Measurements from ENCODE around the gene RAB30. TPM values are rescaled to one million over a fixed set of nuclear protein-coding genes. Genes with fewer than 3 reads are reported as not detected.

Gene RAB30
- total RNA-seq, 1 donor from 2014 or later = 10.3 TPM

DNA sequence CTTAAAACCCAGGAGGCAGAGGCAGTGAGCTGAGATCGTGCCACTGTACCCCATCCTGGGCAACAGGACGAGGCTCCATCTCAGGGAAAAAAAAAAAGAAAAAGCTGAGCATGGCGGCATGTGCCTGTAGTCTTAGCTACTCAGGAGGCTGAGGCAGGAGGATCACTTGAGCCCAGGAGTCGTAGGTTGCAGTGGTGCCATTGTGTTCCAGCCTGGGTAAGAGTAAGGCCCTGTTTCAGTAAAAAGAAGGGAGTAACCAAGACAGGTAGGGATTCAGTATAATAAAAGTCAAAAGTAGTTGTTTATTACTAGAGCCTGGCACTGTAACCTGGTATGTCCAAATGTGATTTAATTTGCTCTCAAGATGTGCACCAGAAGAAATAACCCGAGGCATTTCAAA, 8.1 kb upstream of the RAB30 start:
- TF ChIP-seq, protein P1, sequence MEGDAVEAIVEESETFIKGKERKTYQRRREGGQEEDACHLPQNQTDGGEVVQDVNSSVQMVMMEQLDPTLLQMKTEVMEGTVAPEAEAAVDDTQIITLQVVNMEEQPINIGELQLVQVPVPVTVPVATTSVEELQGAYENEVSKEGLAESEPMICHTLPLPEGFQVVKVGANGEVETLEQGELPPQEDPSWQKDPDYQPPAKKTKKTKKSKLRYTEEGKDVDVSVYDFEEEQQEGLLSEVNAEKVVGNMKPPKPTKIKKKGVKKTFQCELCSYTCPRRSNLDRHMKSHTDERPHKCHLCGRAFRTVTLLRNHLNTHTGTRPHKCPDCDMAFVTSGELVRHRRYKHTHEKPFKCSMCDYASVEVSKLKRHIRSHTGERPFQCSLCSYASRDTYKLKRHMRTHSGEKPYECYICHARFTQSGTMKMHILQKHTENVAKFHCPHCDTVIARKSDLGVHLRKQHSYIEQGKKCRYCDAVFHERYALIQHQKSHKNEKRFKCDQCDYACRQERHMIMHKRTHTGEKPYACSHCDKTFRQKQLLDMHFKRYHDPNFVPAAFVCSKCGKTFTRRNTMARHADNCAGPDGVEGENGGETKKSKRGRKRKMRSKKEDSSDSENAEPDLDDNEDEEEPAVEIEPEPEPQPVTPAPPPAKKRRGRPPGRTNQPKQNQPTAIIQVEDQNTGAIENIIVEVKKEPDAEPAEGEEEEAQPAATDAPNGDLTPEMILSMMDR (IDR thresholded peaks at IDR 0.05; ENCODE audit: unreplicated experiment) = no peak
- Mint-ChIP-seq H3K9me3 (no peaks in the 10 kb centered on the region), H3K27me3 (ENCODE audit: low read depth) (no peaks in the 10 kb centered on the region), H3K4me1 (peaks cover 6% of the 10 kb centered on the region), H3K4me3 (no peak overlapping the region), H3K36me3 (peaks cover 2% of the 10 kb centered on the region), H3K27ac (peak overlapping the region; percentile 61)
- DNase-seq (ENCODE audit: low spot score in 2 of 2, unreplicated experiment in 2 of 2) = no peak

DNA sequence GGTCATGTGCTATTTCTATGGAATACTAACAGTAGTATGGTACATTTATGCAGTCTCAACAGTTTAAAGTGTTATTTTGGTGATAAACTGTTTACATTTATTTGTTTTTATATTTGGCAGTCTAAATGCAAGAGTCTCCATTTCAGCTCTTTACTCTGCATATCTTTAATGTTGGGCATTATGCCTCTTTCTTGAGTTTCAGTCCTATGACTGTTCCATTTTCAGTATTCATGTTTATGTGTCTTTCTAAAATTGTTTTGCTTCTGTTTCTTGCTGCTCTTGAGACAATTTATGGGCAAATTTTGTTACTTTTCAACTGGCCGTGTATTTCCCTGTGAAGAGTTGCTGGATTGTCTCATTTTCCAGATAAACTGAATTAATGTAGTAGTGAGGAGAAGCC, 6.6 kb upstream of the RAB30 start:
- peaks cover 7% of the 10 kb centered on the region for H3K36me3 Mint-ChIP-seq
- no peak overlapping the region for H3K4me3 Mint-ChIP-seq
- no peaks in the 10 kb centered on the region for H3K9me3 Mint-ChIP-seq
- H3K4me1 Mint-ChIP-seq = peaks cover 13% of the 10 kb centered on the region
- peak overlapping the region; percentile 62 for H3K27ac Mint-ChIP-seq
- H3K27me3 Mint-ChIP-seq (ENCODE audit: low read depth) = no peaks in the 10 kb centered on the region
- no peak for DNase-seq (ENCODE audit: low spot score in 2 of 2, unreplicated experiment in 2 of 2)
- TF ChIP-seq, protein P1 (IDR thresholded peaks at IDR 0.05; ENCODE audit: unreplicated experiment) = no peak

DNA sequence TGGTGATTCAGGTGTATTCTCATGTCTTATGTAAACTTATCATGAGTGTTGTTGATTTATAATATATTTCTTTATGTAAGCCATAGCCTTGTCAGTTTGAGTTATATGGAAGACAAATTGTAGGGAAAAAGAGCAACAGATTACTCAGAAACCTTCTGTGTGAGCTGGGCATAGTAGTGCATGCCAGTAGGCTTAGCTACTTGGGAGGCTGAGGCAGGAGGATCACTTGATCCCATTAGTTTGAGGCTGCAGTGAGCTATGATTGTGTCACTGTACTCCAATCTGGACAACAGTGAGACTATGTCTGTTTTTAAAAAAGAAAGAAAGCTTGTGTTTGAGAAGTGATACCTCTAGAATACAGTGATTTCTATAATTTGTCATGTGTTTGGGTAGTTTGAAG, 2.2 kb upstream of the RAB30 start:
- Mint-ChIP-seq H3K4me3 (no peak overlapping the region), H3K27me3 (ENCODE audit: low read depth) (no peaks in the 10 kb centered on the region)
- TF ChIP-seq, protein P1 (IDR thresholded peaks at IDR 0.05; ENCODE audit: unreplicated experiment) = no peak

DNA sequence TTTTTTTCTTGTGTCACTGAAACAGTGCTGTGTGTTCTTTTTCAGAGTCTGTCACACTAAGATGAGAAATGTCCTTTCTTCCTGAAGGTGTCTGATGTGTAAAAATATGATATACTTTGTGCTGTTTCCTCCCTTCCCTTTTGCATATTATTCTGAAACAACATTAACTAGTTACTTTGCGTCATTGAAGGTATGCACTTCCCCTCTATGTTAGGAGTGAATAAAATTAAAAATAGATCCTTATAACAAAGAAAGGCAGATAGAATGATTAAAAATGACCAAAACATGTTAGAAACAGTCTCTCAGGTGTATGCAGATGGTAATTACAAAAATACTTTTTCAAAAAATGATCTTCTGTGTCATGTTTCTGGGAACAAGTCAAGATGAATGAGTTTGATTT, 1.6 kb upstream of the RAB30 start:
- Mint-ChIP-seq H3K4me1 (peaks cover 20% of the 10 kb centered on the region), H3K4me3 (no peak overlapping the region), H3K9me3 (no peaks in the 10 kb centered on the region), H3K27me3 (ENCODE audit: low read depth) (no peaks in the 10 kb centered on the region), H3K27ac (no peak overlapping the region), H3K36me3 (peaks cover 7% of the 10 kb centered on the region)
- TF ChIP-seq, protein P1 (IDR thresholded peaks at IDR 0.05; ENCODE audit: unreplicated experiment) = no peak
- no peak for DNase-seq (ENCODE audit: low spot score in 2 of 2, unreplicated experiment in 2 of 2)

More for the DNA sequence above, 2.2 kb upstream of the RAB30 start:
- no peaks in the 10 kb centered on the region for H3K9me3 Mint-ChIP-seq
- no peak for DNase-seq (ENCODE audit: low spot score in 2 of 2, unreplicated experiment in 2 of 2)
- H3K36me3 Mint-ChIP-seq = peaks cover 7% of the 10 kb centered on the region
- H3K4me1 Mint-ChIP-seq = peaks cover 19% of the 10 kb centered on the region
- no peak overlapping the region for H3K27ac Mint-ChIP-seq

DNA sequence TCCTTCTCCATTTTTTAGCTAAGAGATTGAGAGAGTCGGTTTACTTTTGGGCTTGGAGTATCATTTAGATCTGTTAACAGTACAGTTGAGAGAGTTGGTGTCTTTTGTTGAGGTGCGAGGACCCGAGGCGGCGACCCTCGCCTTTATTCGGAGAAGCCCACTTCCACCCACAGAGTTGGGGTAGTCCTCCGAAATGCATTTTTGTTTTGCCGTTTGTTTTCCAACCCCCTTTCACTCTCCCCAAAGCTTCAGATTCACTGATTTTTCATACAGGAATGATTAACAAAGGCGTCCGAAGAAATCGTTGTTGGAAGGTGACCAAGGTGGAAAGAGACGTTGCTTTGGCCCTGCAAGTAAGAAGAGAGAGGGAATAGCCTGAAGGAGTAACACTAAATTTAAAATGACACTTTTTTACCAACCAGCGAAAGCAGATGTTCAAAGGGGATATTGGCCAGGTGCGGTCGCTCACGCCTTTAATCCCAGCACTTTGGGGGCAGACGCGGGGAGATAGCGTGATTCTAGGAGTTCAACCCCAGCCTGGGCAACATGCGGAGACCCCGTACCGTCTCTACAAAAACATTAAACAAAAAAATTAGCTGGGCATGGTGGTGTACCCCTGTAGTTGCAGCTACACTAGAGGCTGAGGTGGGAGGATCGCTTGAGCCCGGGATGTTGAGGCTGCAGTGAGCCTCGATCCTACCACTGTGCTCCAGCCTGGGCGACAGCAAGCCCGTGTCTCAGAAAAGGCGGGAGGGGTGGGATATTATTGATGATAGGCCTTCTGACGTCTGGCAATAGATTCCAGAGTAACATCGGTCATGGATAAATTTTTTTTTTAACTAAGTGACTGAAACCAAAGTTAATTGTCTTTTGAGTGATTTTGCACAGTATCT, 899 bp upstream of the RAB30 start:
- TF ChIP-seq, protein P1 (IDR thresholded peaks at IDR 0.05; ENCODE audit: unreplicated experiment) = no peak
- H3K27me3 Mint-ChIP-seq (ENCODE audit: low read depth) = no peaks in the 10 kb centered on the region
- H3K36me3 Mint-ChIP-seq = peaks cover 7% of the 10 kb centered on the region
- no peak overlapping the region for H3K27ac Mint-ChIP-seq
- DNase-seq (ENCODE audit: low spot score in 2 of 2, unreplicated experiment in 2 of 2) = no peak
- H3K4me1 Mint-ChIP-seq = peaks cover 20% of the 10 kb centered on the region
- no peaks in the 10 kb centered on the region for H3K9me3 Mint-ChIP-seq
- H3K4me3 Mint-ChIP-seq = no peak overlapping the region
